HPDE6-E6E7 (cell line): ENCODE measurements around the gene AAGAB.

Source experiments
- DNase-seq: peaks from one replicate; pipeline ENCODE4 v3.0.0; 2011; ENCODE audit warnings: missing footprints; ENCODE audit errors: extremely low spot score

The AAGAB gene

DNA sequence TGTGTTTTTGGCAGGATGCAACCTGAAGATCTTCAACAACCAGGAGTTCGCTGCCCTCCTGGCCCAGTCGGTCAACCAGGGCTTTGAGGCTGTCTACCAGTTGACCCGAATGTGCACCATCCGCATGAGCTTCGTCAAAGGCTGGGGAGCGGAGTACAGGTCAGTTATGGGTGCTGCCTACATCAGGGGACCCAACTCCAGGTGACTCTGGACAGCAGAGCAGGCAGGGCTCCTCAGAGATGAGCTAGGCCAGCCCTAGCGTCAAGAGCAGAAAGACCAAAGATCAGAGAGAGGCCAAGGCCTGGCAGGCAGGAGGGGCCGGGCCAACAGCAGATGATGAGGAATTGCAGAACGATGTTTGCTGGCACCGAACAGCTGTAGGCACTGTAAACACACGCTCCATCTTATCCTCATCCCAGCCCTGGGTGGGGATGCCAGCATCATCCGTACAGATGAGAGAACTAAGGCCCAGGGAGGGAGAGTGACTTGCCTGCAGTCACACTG, 67.1 kb downstream of the AAGAB start:
- no peak for DNase-seq

DNA sequence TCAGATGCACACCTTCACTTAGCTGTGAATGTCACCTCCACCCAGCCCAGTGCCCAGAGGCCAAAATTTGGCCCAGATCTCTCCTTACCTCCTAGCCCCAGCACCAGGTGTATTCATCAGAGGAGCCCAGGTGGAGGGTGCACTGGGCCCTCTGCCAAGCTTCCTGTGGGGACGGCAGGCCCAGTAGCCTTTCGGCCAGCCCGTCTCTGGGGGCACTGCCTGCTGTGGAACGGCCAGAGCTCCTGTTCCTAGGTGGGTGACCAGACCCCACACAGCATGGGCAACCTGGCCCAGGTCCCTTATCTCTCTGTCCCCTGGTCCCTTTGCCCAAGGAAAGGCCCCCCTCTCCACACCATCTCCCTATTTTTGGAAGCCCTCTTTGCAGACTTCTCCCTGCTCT, 67.8 kb downstream of the AAGAB start:
- DNase-seq, result no peak

DNA sequence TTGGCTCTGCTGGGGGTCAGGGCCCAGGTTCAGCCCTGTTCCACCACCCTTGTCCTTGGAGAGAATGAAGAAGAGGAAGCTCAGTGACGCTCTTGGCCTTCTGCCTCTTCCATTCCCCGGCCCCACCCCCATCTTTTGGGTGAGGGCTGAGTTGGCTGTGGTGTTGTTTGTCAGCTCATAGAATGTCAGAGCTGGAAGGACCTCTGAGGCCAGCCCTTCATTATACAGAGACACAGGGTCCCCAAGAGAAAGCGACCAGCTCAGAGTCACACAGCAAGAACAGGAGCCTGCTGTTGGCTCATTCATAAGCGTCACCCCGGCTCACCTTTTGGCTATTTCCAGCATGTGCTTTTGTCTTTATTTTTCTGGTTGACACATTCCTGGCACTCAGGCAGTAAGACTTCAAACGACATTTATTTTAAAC, 68.2 kb downstream of the AAGAB start:
- DNase-seq, result no peak

DNA sequence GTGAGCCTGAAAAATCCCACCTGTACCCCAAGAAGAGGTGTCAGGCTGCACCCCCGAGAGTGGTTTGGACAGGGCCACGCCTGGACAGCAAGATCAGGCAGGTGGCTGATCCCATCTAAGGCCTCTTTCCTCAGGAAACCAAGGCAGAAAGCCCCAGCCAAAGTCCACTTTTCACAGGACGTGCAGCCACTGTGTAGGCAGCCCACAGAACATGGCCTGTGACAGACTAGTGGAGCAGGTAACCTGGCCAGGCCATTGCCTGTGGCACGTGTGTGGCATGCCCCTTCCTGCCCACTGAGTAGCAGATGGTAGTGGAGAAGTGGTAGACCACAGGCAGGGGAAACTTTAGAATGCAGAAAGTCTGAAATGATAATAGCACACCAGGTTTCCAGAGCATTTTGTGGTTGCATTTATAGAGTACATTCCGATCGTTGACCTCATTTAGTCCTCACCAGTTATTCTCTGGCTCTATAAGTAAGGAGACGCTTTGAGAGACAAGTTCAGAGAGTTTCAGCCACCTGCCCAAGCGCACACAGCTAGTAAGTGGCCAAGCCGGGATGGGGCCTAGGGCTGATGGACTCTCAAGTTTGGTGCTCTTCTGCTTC, 68.7 kb downstream of the AAGAB start:
- DNase-seq, result no peak

- no peak for DNase-seq
Measured at GRCh38 chr15:67185051-67185450, 69.4 kb downstream of the AAGAB start.

- DNase-seq, result no peak
Measured at GRCh38 chr15:67184208-67184925, 70.1 kb downstream of the AAGAB start.

GRCh38 chr15:67183443-67184169, 70.9 kb downstream of the AAGAB start:
- DNase-seq, result no peak

GRCh38 chr15:67181221-67181639, 73.2 kb downstream of the AAGAB start:
- DNase-seq, result no peak

DNA sequence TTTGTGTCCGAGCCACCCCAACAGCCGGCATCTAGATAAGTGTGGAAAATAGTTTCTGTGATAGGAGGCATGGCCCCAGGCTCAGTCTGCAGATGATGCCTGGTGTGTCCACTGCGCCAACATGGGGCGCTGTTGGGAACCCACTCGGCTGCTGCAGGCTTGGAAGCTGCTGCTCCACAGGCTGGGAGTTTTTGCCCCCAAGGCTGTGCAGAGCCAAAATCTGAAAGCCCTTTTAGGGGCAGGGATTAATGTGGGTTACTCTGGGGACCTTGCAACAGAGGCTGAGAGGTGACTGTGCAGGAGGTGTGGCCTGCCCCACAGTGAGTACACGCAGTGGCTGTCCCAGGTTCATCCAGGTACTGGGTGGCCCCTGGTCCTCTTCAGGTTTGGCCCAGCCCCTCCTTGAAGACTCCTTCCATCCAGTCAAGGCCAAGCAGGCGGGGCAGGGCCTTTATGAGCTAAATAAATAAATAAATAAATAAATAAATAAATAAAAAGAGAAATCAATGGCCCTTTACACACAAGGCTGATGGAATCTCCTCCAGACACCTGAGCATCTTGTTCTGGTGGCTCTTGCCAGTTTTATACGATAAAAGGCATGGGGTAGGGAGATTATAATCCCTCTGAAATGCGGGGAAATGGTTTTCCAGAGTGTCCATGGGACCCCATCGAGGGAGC, 73.8 kb downstream of the AAGAB start:
- DNase-seq, result no peak

DNA sequence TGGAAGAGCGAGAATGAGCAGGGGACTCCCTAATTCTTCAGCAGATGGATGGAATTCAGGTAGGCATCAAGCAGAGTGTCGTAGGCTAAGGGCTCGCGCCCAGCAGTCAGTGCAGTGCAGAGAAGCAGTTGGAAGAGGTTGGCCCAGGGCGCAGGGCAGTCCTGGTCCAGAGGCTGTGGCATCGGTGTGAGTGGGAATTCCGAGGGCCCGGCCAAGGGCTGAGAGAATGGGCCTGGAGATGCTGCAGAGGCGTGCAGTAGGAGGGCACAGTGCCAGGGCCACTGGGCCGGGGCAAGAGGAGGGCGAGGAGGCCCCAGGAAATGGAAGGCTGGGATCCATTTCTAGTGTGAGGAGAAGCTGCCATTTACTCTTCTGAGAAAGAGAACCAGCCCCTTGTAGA, 74.4 kb downstream of the AAGAB start:
- no peak for DNase-seq

DNA sequence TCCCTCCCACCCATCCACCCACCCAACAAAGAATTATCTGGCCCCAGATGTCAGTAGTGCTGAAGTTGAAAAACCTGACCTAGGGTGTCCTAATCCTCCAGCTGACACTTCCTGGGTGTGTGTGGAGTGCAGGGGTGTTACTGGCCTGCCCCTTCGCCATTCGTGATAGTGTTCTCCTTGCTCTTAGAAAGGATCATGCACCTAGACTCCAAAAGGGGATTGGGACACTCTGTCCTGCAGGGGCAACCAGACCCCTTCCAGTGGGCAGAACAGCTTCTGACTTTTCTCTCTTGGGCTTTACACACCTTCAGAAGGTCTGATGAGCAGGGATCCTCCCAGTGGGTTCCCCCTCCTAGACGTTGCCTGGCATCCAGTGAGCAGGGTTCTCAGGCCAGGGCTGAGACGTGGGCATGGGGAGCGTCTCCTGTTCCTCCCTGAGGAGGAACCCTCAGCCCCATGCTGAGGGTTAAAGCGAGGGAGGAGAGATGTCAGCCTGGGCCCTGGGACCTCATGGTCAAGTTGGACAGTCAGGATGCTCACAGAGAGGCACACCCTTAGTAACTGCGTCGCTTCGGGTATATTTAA, 75.0 kb downstream of the AAGAB start:
- no peak for DNase-seq

GRCh38 chr15:67178569-67179210, 75.8 kb downstream of the AAGAB start:
- peak; percentile 35 for DNase-seq

GRCh38 chr15:67177752-67178151, 76.7 kb downstream of the AAGAB start:
- no peak for DNase-seq

GRCh38 chr15:67176195-67176971, 78.1 kb downstream of the AAGAB start:
- no peak for DNase-seq

GRCh38 chr15:67175643-67176071, 78.8 kb downstream of the AAGAB start:
- DNase-seq, result no peak

DNA sequence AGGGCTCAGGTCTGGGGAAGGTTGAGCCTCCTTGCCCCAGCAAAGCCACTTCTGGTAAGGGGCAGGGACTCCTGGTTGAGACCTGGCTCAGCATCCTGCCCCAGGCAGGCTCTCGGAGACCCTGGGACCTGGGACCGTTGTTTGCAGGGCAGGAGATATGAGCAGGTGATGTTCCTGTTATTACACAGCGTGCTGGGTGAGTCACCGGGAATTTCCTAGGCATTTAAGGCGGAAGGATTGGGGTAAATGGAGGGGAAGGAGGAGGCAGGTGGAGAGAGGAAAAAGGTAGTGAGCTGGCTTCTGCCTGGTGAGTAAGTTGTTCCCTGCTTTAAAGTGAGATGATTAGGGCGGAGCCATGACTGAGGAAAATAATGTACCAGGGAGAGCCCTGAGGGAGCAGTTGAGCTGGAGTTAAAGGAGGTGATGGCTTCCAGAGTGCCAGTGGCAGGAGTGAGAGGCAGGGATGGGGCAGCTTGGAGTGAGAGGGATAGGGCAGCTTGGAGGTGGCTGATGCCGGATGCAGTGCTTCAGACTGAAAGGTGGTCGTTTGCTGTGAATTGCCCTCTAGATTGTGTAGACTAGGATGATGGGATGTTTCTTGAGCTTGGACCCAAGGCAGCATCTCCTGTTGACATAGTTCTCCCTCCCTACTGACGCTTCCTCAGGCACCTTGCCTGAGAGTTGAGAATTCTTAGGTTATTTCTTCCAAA, 79.4 kb downstream of the AAGAB start:
- peak; percentile 95 for DNase-seq

GRCh38 chr15:67174446-67174845, 80.0 kb downstream of the AAGAB start:
- no peak for DNase-seq

GRCh38 chr15:67173786-67174185, 80.7 kb downstream of the AAGAB start:
- DNase-seq, result no peak

DNA sequence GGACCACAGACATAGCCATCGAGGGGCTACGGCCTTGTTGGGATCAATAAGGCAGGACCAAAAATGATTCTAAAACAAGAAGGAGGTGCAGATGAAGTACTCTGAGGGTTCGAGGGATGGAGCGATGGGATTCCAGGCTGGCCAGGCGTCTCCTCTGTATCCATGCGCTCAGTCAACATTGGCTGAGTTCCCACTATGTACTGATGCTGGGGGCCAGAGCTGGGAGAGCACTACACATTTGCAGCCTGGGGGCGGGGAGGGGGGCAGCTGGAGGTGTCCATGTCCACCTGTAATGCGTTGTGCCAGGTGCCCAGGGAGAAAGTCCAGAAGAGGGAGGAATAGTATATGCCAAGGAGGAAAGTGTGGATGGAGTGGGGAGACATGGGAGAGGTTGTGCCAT, 81.5 kb downstream of the AAGAB start:
- DNase-seq, result no peak

- no peak for DNase-seq
Measured at GRCh38 chr15:67172172-67172571, 82.3 kb downstream of the AAGAB start.
